CD4-positive, alpha-beta T cell treated with Interleukin-6 for 4 hours (primary cell): ENCODE measurements around the gene CDKN1B.
"Not testable (repeated sequence)": the region's sequence is repeated elsewhere in the genome, so short reads cannot be mapped to it uniquely, and the experiment has no call there.

Source experiments
- DNase-seq: peaks from one replicate; pipeline ENCODE4 v3.0.0-alpha.2; 2020; ENCODE audit warnings: mixed read lengths

CDKN1B gene

GRCh38 chr12:12725086-12725955 lies 8.2 kb downstream of the CDKN1B start:
- DNase-seq, result peak; percentile 94

GRCh38 chr12:12725956-12726554 lies 8.9 kb downstream of the CDKN1B start:
- DNase-seq, result no peak

GRCh38 chr12:12726555-12727093 lies 9.5 kb downstream of the CDKN1B start:
- peak; percentile 23 for DNase-seq

GRCh38 chr12:12731178-12731577 lies 14.0 kb downstream of the CDKN1B start:
- no peak for DNase-seq

- DNase-seq, result no peak
Observed at GRCh38 chr12:12731785-12732184, 14.6 kb downstream of the CDKN1B start.

GRCh38 chr12:12733118-12733517 lies 15.9 kb downstream of the CDKN1B start:
- DNase-seq, result no peak

GRCh38 chr12:12734054-12734453 lies 16.9 kb downstream of the CDKN1B start:
- DNase-seq, result no peak

GRCh38 chr12:12734561-12735071 lies 17.4 kb downstream of the CDKN1B start:
- no peak for DNase-seq

GRCh38 chr12:12735301-12735700 lies 18.1 kb downstream of the CDKN1B start:
- no peak for DNase-seq

GRCh38 chr12:12736759-12737676 lies 19.9 kb downstream of the CDKN1B start:
- peak; percentile 65 for DNase-seq

- DNase-seq, result not testable (repeated sequence)
Observed at GRCh38 chr12:12738152-12738551, 21.0 kb downstream of the CDKN1B start.

GRCh38 chr12:12741660-12742059 lies 24.5 kb downstream of the CDKN1B start:
- DNase-seq, result no peak

- no peak for DNase-seq
Observed at GRCh38 chr12:12744546-12745305, 27.6 kb downstream of the CDKN1B start.

- no peak for DNase-seq
Observed at GRCh38 chr12:12745576-12746211, 28.5 kb downstream of the CDKN1B start.

GRCh38 chr12:12747278-12747677 lies 30.1 kb downstream of the CDKN1B start:
- no peak for DNase-seq

- DNase-seq, result no peak
Observed at GRCh38 chr12:12748044-12748443, 30.9 kb downstream of the CDKN1B start.

- no peak for DNase-seq
Observed at GRCh38 chr12:12749433-12749832, 32.3 kb downstream of the CDKN1B start.

GRCh38 chr12:12755923-12756322 lies 38.8 kb downstream of the CDKN1B start:
- DNase-seq, result no peak

GRCh38 chr12:12757121-12757520 lies 40.0 kb downstream of the CDKN1B start:
- no peak for DNase-seq

GRCh38 chr12:12759234-12759915 lies 42.2 kb downstream of the CDKN1B start:
- no peak for DNase-seq

- DNase-seq, result no peak
Observed at GRCh38 chr12:12764824-12765223, 47.7 kb downstream of the CDKN1B start.
